A549 (cell line): ENCODE measurements around the gene SRA1.

Experiments
- CBX8 ChIP-seq: fragments of 200-600 bp; sonication (generic); IDR thresholded peaks from 2 replicates; pipeline ENCODE4 v1.6.1; 2016
- CTCF ChIP-seq: fragments of >200 bp; sonication (Bioruptor Twin); formaldehyde crosslinking; IDR thresholded peaks from 3 replicates; pipeline ENCODE4 v1.5.1; 2016
- RFX5 ChIP-seq: fragments of 450-650 bp; IDR thresholded peaks from 2 replicates; pipeline ENCODE4 v1.7.1; 2014; ENCODE audit warnings: antibody characterized with exemption, mild to moderate bottlenecking, moderate library complexity
- TFCP2L1 ChIP-seq: fragments of 250-450 bp; sonication (Bioruptor Pico); IDR thresholded peaks from 2 replicates; pipeline ENCODE4 v1.5.0; 2021; ENCODE audit warnings: mild to moderate bottlenecking

- no peak for TF ChIP-seq CTCF
- TF ChIP-seq RFX5 = no peak
- TF ChIP-seq TFCP2L1 = no peak
- no peak for TF ChIP-seq CBX8
Observed at GRCh38 chr5:140548791-140549190, 8.5 kb downstream of the SRA1 start.
